Skin of body (tissue), 2 donors: ENCODE data around the gene ARHGAP42. TPM values are rescaled to one million over a fixed set of nuclear protein-coding genes. Genes with fewer than 3 reads are reported as not detected.
"Not testable (repeated sequence)": the region's sequence is repeated elsewhere in the genome, so short reads cannot be mapped to it uniquely, and the experiment has no call there.

Source experiments
- DNase-seq: peaks from one replicate; lab custom pipeline; 2025; lab: John Stamatoyannopoulos, UW
- total RNA-seq: library from RNA; depleted of rRNA; stranded (reverse); fragments of >200 nt; gene quantifications from one replicate; pipeline ENCODE4 v1.2.3, GENCODE V29; 2014

The ARHGAP42 gene
- total RNA-seq, 1 donor from 2014 or later = 30.1 TPM

DNA sequence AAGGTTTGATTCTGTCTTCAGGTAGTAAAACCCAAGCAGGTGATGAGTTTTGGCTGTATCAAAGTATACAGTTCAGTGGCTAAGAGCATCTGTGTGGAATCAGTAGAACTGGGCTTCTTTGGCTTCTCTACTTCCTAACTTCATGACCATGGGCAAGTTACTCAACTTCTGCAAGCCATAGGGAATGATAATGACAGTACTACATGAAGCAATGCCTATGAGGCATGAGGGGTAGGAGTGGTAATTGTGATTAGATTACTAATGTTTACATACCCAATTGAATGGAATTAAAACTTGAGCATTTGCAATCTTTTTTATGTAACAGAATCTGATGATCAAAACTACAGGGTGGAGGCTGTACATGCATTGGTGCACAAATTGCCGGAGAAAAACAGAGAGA lies 278.3 kb downstream of the ARHGAP42 start:
- DNase-seq = no peak

DNA sequence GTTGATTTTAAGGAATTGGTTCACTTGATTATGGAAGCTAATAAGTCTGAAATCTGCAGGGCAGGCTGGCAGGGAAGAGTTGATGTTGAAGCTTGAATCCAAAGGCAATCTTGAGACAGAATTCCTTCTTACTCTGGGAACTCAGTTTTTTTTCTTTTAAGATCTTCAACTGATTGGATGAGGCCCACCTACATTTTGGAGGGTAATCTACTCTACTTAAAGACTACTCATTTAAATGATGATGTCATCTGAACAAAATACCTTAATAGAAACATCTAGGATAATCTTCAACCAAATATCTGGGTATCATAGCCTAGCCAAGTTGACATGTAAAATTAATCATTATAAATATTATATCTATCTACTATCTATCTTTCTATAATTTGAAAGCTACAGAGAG lies 279.3 kb downstream of the ARHGAP42 start:
- no peak for DNase-seq

DNA sequence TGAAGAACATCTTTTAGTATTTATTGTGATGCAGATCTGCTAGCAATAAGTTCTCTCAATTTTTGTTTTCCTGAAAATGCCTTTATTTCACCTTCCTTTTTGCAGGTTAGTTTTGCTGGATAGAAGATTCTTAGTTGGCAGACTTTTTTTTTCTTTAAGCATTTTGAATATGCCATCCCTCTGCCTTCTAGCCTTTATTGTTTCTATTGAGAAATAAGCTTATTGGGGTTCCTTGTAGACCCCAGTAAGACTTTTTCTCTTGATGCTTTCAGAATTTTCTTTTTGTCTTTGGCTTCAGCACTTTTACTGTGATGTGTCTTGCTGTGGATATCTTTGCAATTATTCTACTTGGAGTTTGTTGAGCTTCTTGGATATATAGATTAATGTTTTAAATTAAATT lies 281.9 kb downstream of the ARHGAP42 start:
- DNase-seq = no peak

DNA sequence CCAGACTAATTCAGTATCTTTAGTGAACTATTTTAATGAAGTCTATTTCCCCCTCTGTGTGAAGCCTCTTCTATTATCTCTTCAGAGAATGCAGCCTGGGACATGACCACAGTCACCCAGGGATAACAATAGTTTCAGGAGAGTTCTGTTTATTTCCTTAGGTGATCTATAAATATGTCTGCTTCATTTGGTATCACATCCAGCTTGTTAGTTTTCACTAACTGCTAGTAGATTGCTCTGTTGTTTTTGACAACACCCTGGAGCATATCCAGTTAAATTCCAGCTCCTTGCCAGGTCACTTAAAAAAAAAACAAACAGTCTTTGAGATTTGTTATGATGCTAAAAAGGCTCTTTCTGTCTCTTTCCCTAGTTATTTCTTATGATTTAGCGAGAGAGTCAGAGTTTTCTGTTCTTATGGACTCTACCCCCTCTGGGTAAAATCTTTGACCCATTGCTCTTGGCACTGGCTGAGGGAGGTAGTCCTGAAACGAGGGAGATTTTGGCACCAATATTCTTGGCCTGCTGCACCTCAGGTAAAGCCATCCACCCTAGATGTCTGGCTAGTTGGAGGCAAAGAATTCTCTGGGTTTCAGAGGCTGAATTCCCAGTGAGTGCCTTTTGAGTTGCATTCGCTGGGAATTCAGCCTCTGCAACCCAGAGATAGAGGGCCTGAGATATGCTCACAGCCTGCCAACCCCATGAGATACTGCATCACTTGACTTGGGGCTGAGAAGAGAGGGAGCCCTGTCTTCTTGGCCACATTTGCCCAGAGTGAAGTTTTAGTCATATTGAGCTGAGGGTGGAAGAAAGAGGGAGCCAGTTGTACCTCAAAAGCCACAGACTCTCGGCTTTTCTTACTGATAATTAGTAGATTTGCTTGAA lies 283.4 kb downstream of the ARHGAP42 start:
- DNase-seq = no peak

DNA sequence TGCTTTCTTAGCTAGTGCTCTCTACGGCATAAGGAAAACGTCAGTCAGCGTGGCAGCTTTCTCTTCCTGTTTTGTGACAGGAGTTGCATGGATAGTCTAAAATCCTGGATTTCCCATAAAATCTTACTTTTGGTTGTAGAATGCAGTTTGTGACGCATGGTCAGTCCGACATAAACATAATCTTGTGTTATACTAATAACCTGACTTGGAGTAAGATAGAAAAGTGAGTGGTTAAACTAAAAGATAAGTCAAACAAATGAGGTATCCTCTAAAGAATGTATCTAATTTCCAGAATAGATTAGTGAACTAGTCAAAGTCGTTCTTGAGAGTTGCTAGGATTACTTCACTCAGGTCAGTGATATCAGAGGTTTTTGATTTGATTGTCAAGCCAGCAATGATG lies 285.0 kb downstream of the ARHGAP42 start:
- no peak for DNase-seq

DNA sequence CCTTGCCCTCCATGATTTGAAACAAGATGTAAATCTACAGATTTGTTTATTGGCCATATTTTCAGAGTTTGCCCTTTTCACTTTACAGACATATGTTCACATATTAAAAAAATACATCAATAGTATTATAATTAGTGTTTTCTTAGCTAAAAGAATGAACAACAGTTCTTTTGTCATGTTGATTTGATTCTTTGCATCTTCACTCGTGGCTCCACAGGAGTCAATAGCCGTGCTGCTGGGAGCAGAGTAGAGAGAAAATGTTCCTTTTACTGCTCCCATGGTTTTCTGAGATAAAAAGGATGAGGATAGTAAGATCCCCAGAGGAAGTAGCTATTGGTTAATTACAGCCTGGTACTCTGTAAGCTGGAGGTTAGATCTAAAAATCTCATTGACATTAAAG lies 291.4 kb downstream of the ARHGAP42 start:
- no peak for DNase-seq

DNA sequence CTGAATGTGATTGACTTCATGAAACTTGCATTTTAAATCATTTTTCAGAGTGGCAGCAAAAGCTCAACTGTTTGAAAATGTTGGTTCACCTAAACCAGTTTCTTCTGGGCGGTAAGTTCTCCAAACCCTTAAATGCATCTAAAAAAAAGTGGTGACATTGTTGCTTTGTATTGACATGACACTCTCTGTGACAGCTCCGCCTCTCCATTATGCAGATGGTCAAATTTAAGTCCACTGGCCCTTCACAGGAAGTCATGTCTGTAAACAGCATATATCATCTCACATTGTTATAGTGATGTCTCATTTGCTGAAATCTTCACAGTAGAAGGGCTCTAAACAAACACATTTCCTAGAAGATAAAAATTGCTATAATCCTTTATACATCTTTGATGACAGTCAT lies 291.9 kb downstream of the ARHGAP42 start:
- no peak for DNase-seq

DNA sequence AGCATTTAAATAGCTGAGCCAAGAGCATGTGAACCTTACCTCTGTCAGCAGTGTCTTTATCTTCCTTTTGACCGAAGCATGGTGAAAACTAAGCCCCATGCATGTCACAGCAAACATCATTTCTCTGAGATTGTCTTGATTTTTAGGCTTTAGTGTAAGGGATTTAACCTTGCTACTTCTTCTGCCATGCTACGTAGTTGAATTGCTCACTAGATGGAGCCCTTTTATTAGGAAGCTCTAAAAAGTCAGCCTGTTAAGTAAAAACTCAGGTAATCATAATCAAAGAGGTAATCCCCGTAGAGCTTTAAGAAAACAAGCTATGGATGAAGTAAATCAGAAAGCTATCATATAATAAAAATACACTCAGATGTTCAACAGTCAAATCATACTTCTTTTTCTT lies 293.1 kb downstream of the ARHGAP42 start:
- DNase-seq = no peak

DNA sequence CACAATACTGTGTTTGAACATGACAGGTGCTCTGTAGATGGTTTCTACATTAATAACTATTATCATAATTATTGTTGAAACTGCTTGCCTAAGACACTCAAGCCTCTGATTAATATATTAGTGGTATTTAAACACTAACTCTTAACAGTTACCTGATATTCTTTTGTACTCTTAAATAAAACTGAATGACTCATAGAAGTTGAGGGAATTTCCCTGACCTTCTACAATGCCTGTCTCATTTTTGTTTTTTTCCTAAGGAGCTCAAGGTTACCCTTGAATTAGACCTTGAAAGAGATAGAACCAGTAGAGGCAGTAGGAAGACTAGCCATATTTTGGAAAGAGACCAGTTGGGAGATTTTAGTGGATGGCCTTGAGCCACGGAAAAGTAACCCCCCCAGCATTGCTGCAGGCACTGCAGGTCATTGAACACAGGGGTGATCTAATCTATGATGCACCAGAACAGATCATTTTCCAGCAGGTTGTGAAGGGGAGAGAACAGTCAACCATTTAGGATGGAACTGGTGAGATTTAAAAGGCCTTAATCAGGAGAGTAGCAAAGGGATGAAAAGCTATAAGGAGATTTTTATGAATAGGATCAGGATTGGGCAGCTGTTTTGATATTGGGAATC lies 294.2 kb downstream of the ARHGAP42 start:
- DNase-seq = no peak

DNA sequence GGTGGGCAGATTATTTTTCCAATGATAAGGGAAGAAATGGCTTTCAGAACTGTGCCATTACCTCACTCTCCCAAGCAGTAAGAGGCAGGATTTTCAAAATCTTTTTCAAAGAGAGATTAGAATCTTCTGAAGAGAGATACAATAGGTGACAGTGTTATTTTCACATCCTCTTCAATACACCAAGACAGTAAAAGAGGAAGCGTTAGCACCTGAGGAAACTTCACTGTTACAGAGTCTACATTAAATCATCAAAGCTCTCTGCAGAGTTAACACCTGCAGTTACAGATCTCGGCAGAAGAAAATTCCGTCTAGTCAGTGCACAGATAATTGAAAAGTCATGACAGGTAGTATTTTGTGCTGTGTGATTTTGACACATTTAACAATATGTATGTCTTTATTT lies 297.6 kb downstream of the ARHGAP42 start:
- no peak for DNase-seq

DNA sequence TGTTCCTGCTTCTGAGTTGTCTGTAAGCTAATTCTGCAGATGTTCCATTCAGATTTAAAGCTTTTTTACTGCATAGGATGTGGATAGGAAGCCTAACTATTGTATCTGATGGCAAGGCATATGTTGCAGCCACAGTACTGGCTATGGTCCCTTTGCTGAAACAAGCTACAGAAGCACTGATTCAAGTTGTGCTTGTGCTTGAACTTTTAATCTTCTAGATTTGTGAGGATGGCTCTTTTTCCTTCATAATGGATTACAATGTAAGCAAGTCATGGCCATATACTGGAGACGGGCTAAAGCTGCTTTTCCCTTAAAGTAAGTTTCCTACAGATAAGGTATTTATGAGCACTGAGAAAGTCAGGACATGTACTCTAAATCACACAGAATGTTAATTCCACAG lies 303.8 kb downstream of the ARHGAP42 start:
- no peak for DNase-seq

DNA sequence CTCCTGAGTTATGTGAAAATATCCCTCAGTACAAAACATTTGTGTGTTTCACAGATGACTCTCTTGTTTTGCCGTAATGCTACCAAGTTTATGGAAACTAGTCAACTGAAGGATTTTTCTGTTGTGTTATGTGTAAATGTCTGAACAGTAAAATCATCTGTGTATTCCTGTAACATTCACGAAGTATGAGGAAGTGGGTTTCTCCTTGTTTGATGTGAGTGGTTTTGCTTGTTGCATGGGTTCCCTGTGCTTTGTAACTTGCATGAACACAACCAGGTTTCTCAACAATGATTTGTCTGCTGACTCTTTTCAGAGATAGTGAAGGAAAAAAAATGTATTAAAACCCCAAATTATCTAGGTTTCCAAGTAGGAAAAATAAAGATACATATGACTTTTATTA lies 304.5 kb downstream of the ARHGAP42 start:
- DNase-seq = no peak

DNA sequence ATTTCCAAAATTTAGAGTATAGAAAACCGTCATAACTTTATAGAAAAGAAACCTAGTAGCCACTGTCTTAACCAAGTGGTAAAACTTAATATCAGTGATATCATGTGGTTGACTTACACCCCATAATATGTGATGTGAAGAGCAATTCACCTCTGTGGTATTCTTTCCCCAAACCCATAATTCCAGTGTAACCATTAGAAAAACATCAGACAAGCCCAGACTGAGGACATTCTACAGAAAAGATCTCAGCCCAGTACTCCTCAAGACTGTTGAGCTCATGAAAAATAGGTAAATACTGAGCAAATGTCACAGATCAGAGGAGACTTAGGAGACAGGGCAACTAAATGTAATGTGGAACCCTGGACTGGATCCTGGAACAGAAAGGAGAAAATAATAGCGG lies 307.9 kb downstream of the ARHGAP42 start:
- no peak for DNase-seq

DNA sequence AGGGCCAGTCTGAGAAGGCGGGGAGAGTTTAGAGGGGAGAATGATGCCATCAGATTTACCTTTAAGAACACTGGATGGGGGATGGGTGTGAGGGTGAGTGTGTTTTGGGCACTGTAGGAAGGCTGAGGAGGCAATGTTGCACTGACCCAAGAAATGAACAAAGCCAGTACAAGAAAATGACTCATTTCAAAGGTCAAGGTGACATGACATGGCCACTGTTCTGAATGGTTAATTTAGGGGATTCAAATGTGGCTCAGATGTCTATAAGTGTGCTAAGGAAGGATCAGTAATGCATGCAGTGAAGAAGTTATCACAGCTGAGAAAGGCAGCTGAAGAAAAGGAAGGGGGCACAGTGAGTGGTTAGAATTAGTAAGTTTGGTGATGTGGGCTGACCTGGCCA lies 312.7 kb downstream of the ARHGAP42 start:
- DNase-seq = no peak

DNA sequence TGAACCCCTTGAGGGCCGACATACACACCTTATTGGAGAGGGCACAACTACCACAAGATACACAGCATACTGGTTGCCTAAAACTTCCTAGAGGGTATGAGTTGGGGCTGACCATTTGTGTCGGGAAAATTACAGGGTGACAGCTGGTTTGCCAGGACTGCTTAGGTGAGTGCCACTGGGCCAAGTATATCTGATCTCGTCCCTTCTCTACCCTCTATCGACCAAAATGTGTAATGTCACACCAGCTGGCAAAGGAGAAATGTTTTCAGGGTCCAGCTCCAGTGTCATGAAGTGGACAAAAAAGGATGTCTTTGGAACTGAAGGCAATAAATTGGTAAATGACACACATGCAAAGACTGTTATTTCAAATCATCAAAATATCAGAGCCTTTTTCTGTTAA lies 316.4 kb downstream of the ARHGAP42 start:
- DNase-seq = no peak

DNA sequence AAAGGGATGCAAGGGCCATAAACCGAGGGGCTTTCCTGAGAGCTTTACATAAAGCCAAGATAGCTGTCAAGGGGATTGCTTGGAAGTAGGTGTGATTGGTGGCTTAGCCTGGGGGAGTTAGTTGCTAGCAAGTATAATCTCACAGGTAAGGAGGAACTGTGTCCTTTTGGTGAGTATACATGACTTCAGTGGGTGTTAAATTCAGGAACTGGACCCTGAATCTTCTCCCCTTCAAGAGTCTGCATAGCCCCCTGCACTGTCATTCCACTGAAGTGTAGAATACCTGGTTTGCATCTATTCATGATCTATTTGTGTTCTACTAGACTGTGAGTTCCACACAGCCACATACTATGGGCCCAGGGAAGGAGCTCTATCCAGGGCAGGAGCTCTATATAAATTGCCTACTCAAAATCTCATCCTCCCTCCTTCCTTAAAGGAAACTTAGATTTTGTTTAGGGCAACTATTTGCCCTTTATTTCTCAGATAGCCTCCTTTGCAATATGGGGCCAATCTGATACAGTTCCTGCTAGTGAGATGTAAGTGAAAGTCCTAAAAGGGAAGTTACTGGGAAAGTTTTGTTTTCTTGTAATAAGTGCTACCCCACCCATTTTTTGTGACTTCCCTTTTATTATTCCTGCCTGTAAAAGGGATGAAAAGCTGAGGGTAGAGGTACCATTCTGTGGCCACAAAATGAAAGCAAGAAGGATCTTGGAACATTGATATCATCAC lies 322.0 kb downstream of the ARHGAP42 start:
- no peak for DNase-seq

DNA sequence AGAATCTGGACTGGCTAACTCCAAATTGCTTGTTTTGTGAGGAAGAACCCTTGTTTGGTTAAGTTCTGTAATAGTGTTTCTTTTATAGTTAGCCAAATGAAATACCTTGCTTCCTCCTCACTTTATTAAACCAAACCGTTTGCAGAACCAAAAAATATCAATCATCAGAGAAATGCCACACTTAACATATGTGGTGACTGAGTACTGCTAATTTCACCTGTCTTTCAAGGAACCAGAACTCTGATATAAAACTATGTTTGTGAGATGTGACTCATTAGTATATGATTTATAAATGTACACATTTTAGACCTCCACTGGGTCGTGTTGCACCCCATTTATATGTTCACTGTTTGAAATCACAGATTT lies 322.6 kb downstream of the ARHGAP42 start:
- no peak for DNase-seq

DNA sequence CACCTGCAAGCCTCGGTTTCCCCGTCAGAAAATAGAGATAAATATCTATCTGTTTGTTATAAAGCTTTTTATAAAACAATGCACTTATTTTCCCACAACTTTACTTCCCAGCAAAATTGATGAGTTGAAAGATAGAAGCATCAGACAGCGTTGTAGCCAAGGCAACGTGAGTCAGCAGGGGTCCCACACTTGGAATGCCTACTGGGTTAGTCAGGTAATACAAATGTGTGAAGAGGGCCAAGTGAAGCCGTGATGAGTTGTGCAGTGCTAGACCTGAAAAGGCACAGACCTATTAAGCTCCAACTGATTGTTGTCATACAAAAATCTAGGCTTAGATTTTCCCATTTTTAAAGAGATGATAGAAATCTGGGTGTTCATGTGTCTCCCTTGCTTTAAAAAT lies 323.8 kb downstream of the ARHGAP42 start:
- DNase-seq = no peak

DNA sequence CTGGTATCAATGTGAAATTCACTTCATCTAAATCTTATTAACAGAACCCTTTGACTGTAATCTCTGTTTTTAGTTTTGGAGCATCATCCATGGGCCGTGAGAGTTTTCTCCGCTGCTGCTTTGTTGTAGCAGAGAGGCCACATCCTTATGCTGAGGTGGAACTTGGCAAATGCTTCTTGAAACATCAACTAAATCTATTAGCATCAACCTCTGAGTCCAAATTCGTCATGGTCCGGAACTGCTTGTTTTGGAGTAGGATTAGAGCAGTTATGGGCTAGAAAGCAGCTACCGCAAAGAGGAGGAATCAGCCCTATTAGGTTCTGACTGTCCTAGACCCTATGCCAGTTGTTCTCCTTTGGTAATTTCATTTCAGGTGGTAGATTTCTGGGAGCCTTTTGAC lies 324.8 kb downstream of the ARHGAP42 start:
- no peak for DNase-seq

DNA sequence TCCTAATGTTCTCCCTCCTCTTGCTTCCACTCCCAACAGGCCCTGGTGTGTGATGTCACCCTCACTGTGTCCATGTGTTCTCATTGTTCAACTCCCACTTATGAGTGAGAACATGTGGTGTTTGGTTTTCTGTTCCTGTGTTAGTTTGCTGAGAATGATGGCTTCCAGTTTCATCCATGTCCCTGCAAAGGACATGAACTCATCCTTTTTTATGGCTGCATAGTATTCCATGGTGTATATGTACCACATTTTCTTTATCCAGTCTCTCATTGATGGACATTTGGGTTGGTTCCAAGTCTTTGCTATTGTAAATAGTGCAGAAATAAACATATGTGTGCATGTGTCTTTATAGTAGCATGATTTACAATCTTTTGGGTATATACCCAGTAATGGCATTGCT lies 326.6 kb downstream of the ARHGAP42 start:
- DNase-seq = not testable (repeated sequence)

DNA sequence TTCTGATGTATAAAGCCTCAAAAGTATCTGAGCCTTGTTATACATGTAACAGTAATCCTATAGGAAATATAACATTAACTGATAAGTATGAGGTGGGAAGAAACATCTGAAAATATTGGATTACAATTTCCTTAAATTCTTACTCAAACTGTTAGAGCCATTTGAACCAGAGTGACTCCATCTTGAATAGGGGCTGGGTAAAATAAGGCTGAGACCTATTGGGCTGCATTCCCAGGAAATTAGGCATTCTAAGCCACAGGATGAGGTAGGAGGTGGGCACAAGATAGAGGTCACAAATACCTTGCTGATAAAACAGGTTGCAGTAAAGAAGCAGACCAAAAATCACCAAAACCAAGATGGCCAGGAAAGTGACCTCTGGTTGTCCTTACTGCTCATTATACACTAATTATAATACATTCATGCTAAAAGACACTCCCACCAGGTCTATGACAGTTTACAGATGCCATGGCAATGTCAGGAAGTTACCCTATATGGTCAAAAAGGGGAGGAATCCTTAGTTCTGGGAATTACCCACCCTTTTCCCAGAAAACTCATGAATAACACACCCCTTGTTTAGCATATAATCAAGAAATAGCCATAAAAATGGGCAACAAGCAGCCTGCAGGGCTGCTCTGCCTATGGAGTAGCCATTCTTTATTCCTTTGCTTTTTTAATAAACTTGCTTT lies 327.7 kb downstream of the ARHGAP42 start:
- no peak for DNase-seq

DNA sequence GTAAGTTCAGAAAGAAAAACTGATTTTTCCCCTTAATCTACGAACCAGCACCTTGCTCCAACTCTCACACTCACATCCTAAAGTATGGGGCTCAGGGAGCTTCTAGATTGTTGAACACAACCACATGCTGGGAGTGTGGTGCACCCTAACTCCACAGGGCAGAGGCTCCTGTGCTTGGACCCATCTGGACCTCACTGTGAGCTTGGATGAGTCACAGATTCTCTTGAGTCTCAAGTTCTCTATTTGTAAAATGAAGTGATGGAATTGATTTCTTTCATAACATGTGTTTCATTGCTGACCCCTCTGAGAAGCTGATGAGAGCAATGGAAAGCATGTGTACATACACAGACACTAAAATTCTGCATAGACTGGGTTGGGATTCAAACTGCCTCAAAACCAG lies 332.8 kb downstream of the ARHGAP42 start:
- DNase-seq = no peak
